ENCODE results near the gene C16orf95.

The C16orf95 gene

GRCh38 chr16:87314990-87315420 is 2.2 kb downstream of the C16orf95 start:
- DNase-seq, result no peak

- no peak for DNase-seq
These were observed 5.2 kb downstream of the C16orf95 start for GRCh38 chr16:87312008-87312407.

DNA sequence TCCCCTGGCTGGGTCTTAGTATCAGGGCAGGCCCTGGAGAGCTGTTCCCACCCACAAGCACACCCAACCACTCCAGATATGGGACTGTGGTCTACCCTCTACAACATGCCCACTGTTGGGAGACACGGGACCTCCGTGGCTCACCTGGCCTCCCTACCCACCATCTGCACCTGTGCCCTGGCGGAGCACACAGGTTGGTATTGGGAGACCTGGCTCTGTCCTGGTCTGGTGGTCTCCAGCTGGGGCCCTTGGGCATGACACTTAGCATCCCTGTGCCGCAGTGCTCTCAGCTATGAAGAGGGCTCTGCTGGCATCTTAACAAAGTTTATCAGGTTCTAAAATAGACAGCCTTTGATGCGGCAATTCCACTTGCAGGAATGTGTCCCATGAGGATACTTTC is 5.8 kb downstream of the C16orf95 start:
- no peak for DNase-seq

DNA sequence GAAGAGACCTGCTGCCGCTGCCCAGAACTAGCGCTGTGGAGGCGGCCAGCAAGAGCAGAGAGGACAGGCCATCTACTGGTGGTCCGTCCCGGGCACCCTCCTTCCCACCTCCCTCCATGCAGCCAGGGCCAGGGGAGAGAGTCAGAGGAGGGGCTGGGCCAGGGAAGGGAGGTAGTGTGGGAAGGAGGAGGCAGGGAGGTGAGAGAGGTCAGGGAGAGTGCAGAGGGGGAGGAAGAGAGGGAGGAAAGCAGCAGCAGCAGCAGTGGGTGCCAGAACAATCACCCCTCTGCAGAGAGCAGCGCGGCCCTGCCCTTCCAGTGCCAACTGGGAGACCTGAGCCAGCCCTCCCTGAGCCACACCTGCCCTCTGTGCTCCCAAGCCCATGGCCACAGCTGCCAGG is 6.6 kb downstream of the C16orf95 start:
- no peak for DNase-seq

- DNase-seq, result no peak
These were observed 7.3 kb downstream of the C16orf95 start for GRCh38 chr16:87309620-87310525.

- DNase-seq, result no peak
These were observed 8.4 kb downstream of the C16orf95 start for GRCh38 chr16:87308826-87309225.

DNA sequence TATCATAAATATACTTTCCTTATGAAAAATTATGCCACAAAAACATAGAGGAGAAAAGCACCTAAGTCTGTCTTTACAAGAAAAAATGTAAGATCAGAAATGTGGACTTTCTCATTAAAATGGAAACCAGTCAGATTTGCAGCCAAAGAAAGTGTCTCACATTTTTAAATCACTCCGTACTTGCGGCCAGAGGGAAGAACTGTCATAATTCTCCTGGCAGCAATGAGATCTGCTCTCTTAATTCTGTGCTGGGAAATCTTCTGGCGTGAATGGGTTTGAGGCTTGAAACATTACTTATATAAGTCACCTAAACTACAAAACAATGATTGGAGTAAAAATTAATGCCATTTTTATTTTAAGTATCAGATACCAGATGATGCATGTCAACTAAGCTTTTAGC is 10.7 kb downstream of the C16orf95 start:
- no peak for DNase-seq

GRCh38 chr16:87305505-87306391 is 11.4 kb downstream of the C16orf95 start:
- no peak for DNase-seq

- DNase-seq, result no peak
These were observed 12.2 kb downstream of the C16orf95 start for GRCh38 chr16:87304951-87305350.

DNA sequence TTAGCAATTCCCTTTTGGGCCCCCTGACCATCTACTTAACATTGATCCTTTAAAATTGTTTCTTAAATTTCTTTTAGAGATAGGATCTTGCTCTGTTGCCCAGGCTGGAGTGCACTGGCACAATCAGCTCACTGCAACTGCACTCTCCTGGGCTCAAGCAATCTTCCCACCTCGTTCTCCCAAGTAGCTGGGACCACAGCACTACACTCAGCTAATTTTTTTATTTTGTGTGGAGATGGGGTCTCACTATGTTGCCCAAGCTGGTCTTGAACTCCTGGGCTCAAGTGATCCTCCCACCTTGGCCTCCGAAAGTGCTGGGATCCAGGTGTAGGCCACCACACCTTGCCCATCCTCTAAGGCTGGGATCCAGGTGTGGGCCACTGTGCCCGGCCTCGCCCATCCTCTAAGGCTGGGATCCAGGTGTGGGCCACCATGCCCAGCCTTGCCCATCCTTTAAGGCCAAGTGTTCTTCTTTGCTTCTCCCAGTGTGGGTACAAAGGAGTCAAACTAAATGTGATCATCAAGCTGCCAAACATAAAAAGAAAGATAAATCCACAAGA is 13.2 kb downstream of the C16orf95 start:
- DNase-seq, result no peak

GRCh38 chr16:87303431-87303930 is 13.7 kb downstream of the C16orf95 start:
- no peak for DNase-seq

DNA sequence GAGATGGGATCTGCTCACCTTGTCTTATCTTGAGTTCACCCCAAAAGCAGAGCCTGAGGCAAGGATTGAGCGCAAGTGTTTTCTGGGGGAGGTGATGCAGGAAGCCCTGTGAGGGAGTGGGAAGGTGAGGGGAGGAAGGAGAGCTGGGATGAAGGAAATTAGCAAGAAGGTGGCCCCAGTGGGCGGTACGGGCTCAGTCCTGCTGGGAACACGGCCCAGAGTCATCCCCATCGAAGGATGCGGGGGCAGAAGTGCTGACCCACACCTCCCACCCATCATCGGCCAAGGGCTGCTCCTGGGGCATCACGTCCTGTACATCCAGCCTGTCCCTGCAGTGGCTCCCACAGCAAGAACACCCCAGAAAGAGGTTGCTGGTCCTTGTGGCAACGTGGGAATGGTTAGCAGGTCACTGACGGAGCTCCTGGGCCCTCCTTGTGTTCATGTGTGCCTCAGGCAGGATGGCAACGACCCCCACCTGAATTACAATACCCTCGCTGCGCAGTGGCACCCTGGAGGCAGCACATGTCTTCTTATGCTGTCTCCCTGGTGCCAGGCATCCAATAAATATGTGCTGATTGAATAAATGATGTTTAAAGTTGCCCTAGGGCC is 18.2 kb downstream of the C16orf95 start:
- no peak for DNase-seq

DNA sequence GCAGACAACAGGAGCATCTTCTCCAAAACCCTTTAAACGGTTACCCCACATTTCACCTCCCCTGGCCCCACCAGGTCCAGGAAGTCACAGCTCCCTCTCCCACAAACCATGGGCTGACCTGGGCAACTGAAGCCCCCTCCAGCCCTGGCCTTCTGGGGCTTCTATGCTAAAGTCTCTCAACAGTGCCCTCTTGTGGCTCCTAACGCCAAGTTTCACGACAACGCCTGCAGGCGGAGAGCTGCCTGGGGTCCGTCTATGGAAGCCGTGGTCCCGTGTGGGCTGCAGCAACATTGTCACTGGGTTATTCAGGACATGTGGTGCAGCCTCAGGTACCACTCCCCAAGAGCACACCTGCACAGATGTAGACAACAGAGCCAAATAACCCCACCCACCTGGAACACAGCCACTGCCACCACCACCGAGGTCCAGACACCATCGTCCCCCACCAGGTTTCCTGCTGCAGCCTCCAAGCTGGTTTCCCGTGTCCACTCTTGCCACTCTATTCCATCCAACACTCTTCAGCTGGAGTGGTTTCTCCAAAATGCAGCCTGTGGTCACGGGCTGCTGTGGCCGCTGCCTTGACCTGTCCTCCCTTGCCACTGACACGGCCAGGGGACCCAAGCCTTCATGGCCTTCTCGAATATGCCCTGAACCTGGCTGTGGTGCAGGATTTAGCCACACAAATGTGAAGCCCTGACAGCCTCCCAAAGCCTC is 19.1 kb downstream of the C16orf95 start:
- DNase-seq, result peak in 3 of 6 experiments; percentile 7 to 15 (median 8)

GRCh38 chr16:87297407-87297806 is 19.8 kb downstream of the C16orf95 start:
- no peak for DNase-seq

DNA sequence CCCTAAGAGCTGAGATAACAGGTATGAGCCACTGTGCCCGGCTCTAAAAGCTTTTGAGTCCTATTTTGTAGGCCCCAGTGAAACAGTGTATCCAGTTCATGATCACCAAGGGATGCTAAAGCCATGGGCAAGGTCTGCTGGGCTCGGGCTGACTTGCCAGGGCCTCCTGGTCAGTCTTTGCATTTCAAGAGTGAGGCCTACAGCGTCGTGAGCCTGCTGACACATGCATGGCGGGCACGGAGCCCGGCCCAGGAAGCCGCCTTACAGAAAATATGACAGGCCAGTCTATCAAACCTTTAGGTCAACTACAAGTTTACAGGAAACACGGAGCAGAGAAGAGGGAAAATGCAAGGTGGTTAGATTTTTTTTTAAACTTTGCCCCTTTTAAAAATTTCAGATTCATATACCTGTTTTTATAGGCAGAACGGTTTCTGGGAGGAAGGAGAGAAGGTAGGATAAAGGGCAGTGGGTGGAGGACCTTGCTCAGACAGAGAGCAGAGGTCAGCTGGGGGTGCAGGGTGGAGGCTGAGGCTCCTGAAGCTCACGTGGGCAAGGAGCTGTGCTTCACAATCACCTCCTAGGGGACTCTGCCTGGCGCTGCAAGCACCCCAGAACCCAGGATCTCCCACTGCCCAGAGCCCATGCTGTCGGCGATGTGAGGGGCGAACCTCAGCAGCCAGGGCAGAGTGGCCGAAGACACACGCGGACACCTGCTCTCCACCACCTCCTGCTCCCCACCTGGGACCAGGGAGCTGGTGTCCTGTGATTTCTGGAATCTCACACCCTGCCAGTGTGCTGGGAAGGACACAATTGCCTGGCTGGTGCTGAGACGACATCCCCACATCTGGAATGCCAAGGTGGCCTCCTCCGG is 21.3 kb downstream of the C16orf95 start:
- no peak for DNase-seq

- DNase-seq, result no peak
These were observed 21.9 kb downstream of the C16orf95 start for GRCh38 chr16:87295259-87295658.

GRCh38 chr16:87293990-87294389 is 23.2 kb downstream of the C16orf95 start:
- no peak for DNase-seq

DNA sequence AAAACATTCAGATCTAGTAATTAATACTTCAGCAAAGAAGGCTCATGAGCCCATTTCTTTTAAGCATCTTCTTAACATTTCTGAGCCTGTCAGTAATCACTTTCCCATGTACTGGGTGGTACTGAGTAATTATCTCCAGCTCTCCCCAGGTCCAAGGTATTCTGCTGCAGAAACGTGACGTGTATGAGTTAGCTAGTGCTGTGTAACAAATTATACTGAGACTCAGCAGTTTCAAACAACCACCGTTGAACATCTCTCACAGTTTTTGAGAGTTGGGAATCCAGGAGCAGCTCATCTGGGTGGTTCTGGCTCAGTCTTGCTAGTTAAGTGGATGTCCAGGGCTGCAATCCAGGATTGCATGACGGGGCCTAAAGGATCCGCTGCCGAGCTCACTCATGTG is 25.2 kb downstream of the C16orf95 start:
- no peak for DNase-seq

GRCh38 chr16:87288753-87289362 is 28.3 kb downstream of the C16orf95 start:
- no peak for DNase-seq

DNA sequence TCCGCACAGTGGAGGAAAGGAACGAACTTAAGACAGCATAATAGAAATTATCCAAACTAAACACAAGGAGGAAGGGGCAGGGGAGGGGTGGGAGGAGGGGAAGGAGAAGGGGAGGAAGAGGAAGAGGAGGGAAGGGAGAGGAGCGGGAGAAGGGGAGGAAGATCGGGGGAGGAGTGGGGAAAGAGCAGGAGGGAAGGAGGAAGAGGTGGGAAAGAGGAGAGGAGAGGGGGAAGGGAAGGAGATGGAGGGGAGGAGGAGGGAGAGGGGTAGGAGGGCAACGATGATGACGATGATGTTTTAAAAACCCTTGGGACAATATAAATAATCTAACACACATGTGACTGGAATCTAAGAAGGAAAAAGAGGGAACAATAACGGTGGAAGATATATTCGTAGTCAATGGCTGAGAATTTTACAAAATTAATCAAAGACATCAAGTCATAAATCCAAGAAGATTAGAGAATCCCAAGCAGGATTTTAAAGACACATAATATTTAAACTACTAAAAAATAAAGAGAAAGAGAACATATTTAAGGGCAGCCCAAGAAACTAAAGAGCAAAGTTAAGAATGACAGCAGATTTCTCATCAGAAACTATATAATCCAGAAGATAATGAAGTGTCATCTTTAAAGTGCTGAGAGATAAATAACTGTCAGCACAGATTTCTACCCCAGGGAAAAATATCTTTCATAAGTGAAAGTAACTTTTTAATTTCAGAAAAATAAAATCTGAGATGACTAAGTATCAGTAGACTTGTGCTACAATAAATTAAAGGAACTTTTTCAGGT is 30.2 kb downstream of the C16orf95 start:
- DNase-seq, result no peak
